HG03571 (cell line): ENCODE data around the gene GADD45A.
"Not testable (repeated sequence)": the region's sequence is repeated elsewhere in the genome, so short reads cannot be mapped to it uniquely, and the experiment has no call there.

ENCODE experiments used
- ATAC-seq: cut with Tn5 transposase; IDR thresholded peaks from one replicate; pipeline ENCODE4 v1.9.1; 2021; ENCODE audit not compliant: unreplicated experiment

GADD45A gene

GRCh38 chr1:67685067-67685557 lies at the start of gene GADD45A:
GADD45A (plus strand) TSS chr1:67685201; CDS start chr1:67685495, 294 bp downstream.
- ATAC-seq: peak; percentile 86

- no peak for ATAC-seq
Observed at GRCh38 chr1:67636146-67636545, 48.9 kb upstream of the GADD45A start.

- ATAC-seq: no peak
Observed at GRCh38 chr1:67639361-67639760, 45.6 kb upstream of the GADD45A start.

GRCh38 chr1:67642629-67643028 lies 42.4 kb upstream of the GADD45A start:
- ATAC-seq: no peak

GRCh38 chr1:67644566-67644965 lies 40.4 kb upstream of the GADD45A start:
- no peak for ATAC-seq

GRCh38 chr1:67645495-67646144 lies 39.4 kb upstream of the GADD45A start:
- no peak for ATAC-seq

- no peak for ATAC-seq
Observed at GRCh38 chr1:67646145-67647035, 38.6 kb upstream of the GADD45A start.

GRCh38 chr1:67647036-67647798 lies 37.8 kb upstream of the GADD45A start:
- ATAC-seq: no peak

GRCh38 chr1:67647814-67648358 lies 37.1 kb upstream of the GADD45A start:
- no peak for ATAC-seq

GRCh38 chr1:67648582-67649326 lies 36.2 kb upstream of the GADD45A start:
- no peak for ATAC-seq

- no peak for ATAC-seq
Observed at GRCh38 chr1:67650061-67650460, 34.9 kb upstream of the GADD45A start.

GRCh38 chr1:67651031-67651430 lies 34.0 kb upstream of the GADD45A start:
- no peak for ATAC-seq

- ATAC-seq: no peak
Observed at GRCh38 chr1:67652800-67653199, 32.2 kb upstream of the GADD45A start.

GRCh38 chr1:67653304-67653703 lies 31.7 kb upstream of the GADD45A start:
- no peak for ATAC-seq

GRCh38 chr1:67655581-67655980 lies 29.4 kb upstream of the GADD45A start:
- no peak for ATAC-seq

- ATAC-seq: not testable (repeated sequence)
Observed at GRCh38 chr1:67657152-67657551, 27.8 kb upstream of the GADD45A start.

- ATAC-seq: no peak
Observed at GRCh38 chr1:67659229-67659628, 25.8 kb upstream of the GADD45A start.

- no peak for ATAC-seq
Observed at GRCh38 chr1:67662884-67663283, 22.1 kb upstream of the GADD45A start.

- ATAC-seq: no peak
Observed at GRCh38 chr1:67664048-67664447, 21.0 kb upstream of the GADD45A start.

- ATAC-seq: not testable (repeated sequence)
Observed at GRCh38 chr1:67665307-67665706, 19.7 kb upstream of the GADD45A start.
